Naive thymus-derived CD4-positive, alpha-beta T cell (primary cell): ENCODE measurements around the gene EIPR1. TPM values are rescaled to one million over a fixed set of nuclear protein-coding genes. Genes with fewer than 3 reads are reported as not detected.
"Not testable (repeated sequence)": the region's sequence is repeated elsewhere in the genome, so short reads cannot be mapped to it uniquely, and the experiment has no call there.

Experiments used
- ATAC-seq: fragments of 150-1000 bp; cut with Tn5 transposase; 2 replicates; pipeline ENCODE4 v1.10.0; 2021; ENCODE audit warnings: mild to moderate bottlenecking, moderate library complexity
- CTCF ChIA-PET: fragments of 350-600 bp; sonication (Branson Sonifier 250); formaldehyde crosslinking; loops from one replicate; lab custom pipeline; 2021; ENCODE audit warnings: antibody characterized with exemption; lab: Charles Lee
- POLR2A ChIA-PET: fragments of 350-600 bp; sonication (Branson Sonifier 250); formaldehyde crosslinking; loops from one replicate; lab custom pipeline; 2021; ENCODE audit warnings: antibody characterized with exemption, inconsistent platforms; lab: Charles Lee
- DNase-seq, 9 donors: peaks; one replicate each; pipeline versions ENCODE4 v3.0.0 to v3.0.0-alpha.2; 2020 to 2022; ENCODE audit warnings: mixed read lengths in 1 of 9
- H3K27ac ChIP-seq: one replicate; pipeline ENCODE4 v1.7.0; 2013; ENCODE audit warnings: mild to moderate bottlenecking, low read depth, low read length, moderate library complexity
- H3K27me3 ChIP-seq, 2 donors: one replicate each; pipeline ENCODE4 v1.7.0; 2013; ENCODE audit warnings: low read length in 2 of 2, mild to moderate bottlenecking in 2 of 2, moderate library complexity in 2 of 2; ENCODE audit not compliant: control insufficient read depth in 2 of 2, insufficient read depth in 2 of 2
- H3K36me3 ChIP-seq, 3 experiments: 1 replicate in 2 of 3; 2 replicates in 1 of 3; pipeline ENCODE4 v1.7.0; 2013; ENCODE audit warnings: low read length in 3 of 3, mild to moderate bottlenecking in 3 of 3, moderate library complexity in 1 of 3; ENCODE audit not compliant: insufficient read depth in 3 of 3, control insufficient read depth in 2 of 3
- H3K4me1 ChIP-seq, 2 donors: one replicate each; pipeline ENCODE4 v1.7.0; 2013; ENCODE audit warnings: low read length in 2 of 2, mild to moderate bottlenecking in 2 of 2, moderate library complexity in 1 of 2; ENCODE audit not compliant: control insufficient read depth in 2 of 2, insufficient read depth in 2 of 2
- H3K4me3 ChIP-seq: 2 replicates; pipeline ENCODE4 v1.7.0; 2013; ENCODE audit warnings: mild to moderate bottlenecking, low read length
- H3K9me3 ChIP-seq, 3 experiments: 1 replicate in 2 of 3; 2 replicates in 1 of 3; pipeline ENCODE4 v1.7.0; 2013; ENCODE audit warnings: low read length in 3 of 3; ENCODE audit not compliant: control insufficient read depth in 2 of 3
- H3K27ac Mint-ChIP-seq, 9 donors: one replicate each; pipeline ENCODE4 v1.8.0; 2020 to 2022; ENCODE audit warnings: mixed read lengths in 9 of 9, mild to moderate bottlenecking in 8 of 9, moderate library complexity in 5 of 9, inconsistent platforms in 2 of 9
- H3K27me3 Mint-ChIP-seq, 5 donors: one replicate each; pipeline ENCODE4 v1.8.0; 2021 to 2022; ENCODE audit warnings: mixed read lengths in 5 of 5, mild to moderate bottlenecking in 1 of 5
- H3K36me3 Mint-ChIP-seq, 5 donors: one replicate each; pipeline ENCODE4 v1.8.0; 2020 to 2022; ENCODE audit warnings: mixed read lengths in 5 of 5, mild to moderate bottlenecking in 3 of 5, inconsistent platforms in 1 of 5
- H3K4me1 Mint-ChIP-seq, 7 donors: one replicate each; pipeline ENCODE4 v1.8.0; 2020 to 2022; ENCODE audit warnings: mixed read lengths in 7 of 7, mild to moderate bottlenecking in 3 of 7, inconsistent platforms in 1 of 7
- H3K4me3 Mint-ChIP-seq, 10 donors: one replicate each; pipeline ENCODE4 v1.8.0; 2020 to 2022; ENCODE audit warnings: mild to moderate bottlenecking in 10 of 10, mixed read lengths in 10 of 10, moderate library complexity in 6 of 10, inconsistent platforms in 2 of 10
- H3K9me3 Mint-ChIP-seq, 11 donors: one replicate each; pipeline ENCODE4 v1.8.0; 2020 to 2022; ENCODE audit warnings: mixed read lengths in 11 of 11, mild to moderate bottlenecking in 4 of 11, inconsistent platforms in 1 of 11, moderate library complexity in 1 of 11
- intact Hi-C, 2 donors: fragments of 100-400 bp; cut with micrococcal nuclease; formaldehyde crosslinking; loops; one replicate each; pipeline ENCODE4 v1.15.1; 2023
- polyA plus RNA-seq, 2 donors: library from polyadenylated mRNA; unstranded; fragments of 300-500 nt; fragmentation: Illumina TruSeq; gene quantifications; one replicate each; pipeline ENCODE4 v1.2.3, GENCODE V29; 2021
- total RNA-seq, 6 experiments: library from RNA in 5 of 6; stranded (reverse) in 5 of 6; gene quantifications; 1 replicate in 5 of 6; 2 replicates in 1 of 6; pipeline ENCODE4 v1.2.3 and lab custom pipeline; 2021 to 2026

Gene EIPR1
- total and polyA plus RNA-seq, 7 experiments from 2014 or later: 24.4 to 46.2 (median 27.3) TPM

DNA sequence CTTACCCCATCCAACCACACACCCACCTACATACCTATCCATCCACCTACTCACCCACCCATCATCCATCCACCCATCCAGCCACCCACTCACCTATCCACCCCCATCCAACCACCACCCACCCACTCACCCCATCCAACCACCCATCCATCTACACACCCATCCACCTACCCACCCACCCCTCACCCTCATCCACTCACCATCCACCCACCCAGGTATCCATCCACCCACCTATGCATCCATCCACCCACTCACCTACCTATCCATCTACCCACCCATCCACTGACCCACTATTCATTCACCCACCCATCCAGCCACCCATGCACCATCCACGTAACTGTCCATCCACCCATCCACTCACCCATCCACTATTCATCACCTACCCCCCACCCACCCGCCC lies 194.8 kb downstream of the EIPR1 start:
- intact Hi-C loops: no loop called here
- H3K27ac ChIP-seq: no peak overlapping the region
- no peaks in the 10 kb centered on the region for H3K27me3 ChIP-seq
- Mint-ChIP-seq H3K4me1 (peaks cover 0 to 3% (median 0%) of the 10 kb centered on the region in 7 donors), H3K27ac (no peak overlapping the region), H3K36me3 (peaks cover 0 to 21% (median 0%) of the 10 kb centered on the region in 5 donors), H3K27me3 (no peaks in the 10 kb centered on the region), H3K4me3 (no peak overlapping the region), H3K9me3 (no peaks in the 10 kb centered on the region)
- H3K4me1 ChIP-seq: no peaks in the 10 kb centered on the region
- no peak overlapping the region for H3K4me3 ChIP-seq
- H3K9me3 ChIP-seq: no peaks in the 10 kb centered on the region
- peaks cover 0 to 17% (median 0%) of the 10 kb centered on the region in 3 experiments for H3K36me3 ChIP-seq
- ChIA-PET POLR2A (no interaction called here), CTCF (no interaction called here)
- no peak for DNase-seq
- no peak for ATAC-seq

DNA sequence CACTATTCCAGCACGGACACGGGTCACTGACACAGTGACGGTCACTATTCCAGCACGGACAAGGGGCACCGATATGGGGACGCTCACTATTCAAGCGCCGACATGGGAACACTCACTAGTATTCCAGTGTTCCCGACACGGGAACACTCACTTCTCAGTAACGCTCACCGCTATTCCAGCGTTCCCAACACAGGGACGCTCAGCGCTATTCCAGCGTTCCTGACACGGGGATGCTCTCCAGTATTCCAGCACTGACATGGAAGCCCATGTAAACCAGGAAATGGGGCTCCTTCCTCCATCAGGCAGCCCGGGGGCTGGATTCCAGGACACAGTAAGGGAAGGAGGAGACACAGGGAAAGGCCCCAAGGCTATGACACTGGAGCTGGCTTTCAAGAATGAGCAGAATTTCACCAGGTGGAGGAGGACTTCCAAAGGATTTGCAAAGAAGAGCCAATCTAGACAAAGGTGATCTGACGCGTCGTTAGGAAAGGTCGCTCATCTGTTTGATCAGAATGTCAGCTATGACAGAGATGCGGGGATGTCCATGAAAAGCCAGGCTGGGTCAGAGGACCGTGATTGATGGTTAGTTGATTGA lies 196.1 kb downstream of the EIPR1 start:
- H3K27ac Mint-ChIP-seq: no peak overlapping the region
- no peak overlapping the region for H3K4me3 Mint-ChIP-seq
- no peaks in the 10 kb centered on the region for H3K4me1 ChIP-seq
- no peaks in the 10 kb centered on the region for H3K9me3 Mint-ChIP-seq
- peaks cover 0 to 22% (median 0%) of the 10 kb centered on the region in 3 experiments for H3K36me3 ChIP-seq
- ChIA-PET CTCF (no interaction called here), POLR2A (no interaction called here)
- H3K27ac ChIP-seq: no peak overlapping the region
- no peak for ATAC-seq
- H3K27me3 ChIP-seq: no peaks in the 10 kb centered on the region
- intact Hi-C loops: no loop called here
- DNase-seq: no peak
- H3K36me3 Mint-ChIP-seq: peaks cover 0 to 26% (median 5%) of the 10 kb centered on the region in 5 donors
- no peak overlapping the region for H3K4me3 ChIP-seq
- no peaks in the 10 kb centered on the region for H3K27me3 Mint-ChIP-seq
- no peaks in the 10 kb centered on the region for H3K9me3 ChIP-seq
- peaks cover 0 to 3% (median 0%) of the 10 kb centered on the region in 7 donors for H3K4me1 Mint-ChIP-seq

DNA sequence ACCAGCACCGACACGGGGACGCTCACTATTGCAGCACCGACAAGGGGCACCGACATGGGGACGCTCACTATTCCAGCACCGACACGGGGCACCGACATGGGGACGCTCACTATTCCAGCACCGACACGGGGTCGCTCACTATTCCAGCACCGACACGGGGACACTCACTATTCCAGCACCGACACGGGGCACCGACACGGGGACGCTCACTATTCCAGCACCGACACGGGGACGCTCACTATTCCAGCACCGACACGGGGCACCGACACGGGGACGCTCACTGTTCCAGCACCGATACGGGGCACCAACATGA lies 196.8 kb downstream of the EIPR1 start:
- H3K4me1 Mint-ChIP-seq, H3K4me3 Mint-ChIP-seq, POLR2A ChIA-PET, intact Hi-C loops, CTCF ChIA-PET, H3K4me3 ChIP-seq, DNase-seq, H3K4me1 ChIP-seq, H3K27me3 Mint-ChIP-seq, H3K9me3 ChIP-seq, H3K27ac ChIP-seq, H3K9me3 Mint-ChIP-seq, H3K27me3 ChIP-seq, H3K27ac Mint-ChIP-seq: not testable (repeated sequence)
- ATAC-seq: peak; percentile 42
- peaks cover 0 to 19% (median 0%) of the 10 kb centered on the region in 3 experiments for H3K36me3 ChIP-seq
- H3K36me3 Mint-ChIP-seq: peaks cover 0 to 20% (median 3%) of the 10 kb centered on the region in 5 donors

DNA sequence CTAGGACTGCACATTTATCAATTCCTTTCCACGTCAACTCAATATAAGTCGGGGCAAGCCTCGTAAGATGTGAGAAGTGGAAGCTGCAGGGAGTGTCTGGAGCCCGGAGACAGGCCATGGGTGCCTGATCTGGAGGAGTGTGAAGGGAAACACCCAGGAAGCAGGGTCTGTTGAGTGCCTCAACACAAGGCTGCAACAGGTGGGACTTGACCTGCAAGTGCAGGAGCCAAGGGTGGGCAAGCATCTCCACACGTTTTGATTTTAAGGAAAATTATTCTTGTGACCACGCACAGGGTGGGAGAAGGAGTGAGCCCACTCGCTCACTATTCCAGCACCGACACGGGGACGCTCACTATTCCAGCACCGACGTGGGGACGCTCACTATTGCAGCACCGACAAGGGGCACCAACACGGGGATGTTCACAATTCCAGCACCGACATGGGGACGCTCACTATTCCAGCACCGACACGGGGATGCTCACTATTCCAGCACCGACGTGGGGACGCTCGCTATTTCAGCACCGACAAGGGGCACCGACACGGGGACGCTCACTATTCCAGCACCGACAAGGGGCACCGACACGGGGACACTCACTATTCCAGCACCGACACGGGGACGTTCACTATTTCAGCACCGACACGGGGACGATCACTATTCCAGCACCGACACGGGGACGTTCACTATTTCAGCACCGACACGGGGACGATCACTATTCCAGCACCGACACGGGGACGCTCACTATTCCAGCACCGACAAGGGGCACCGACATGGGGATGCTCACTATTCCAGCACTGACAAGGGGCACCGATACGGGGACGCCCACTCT lies 197.3 kb downstream of the EIPR1 start:
- ATAC-seq (peak; percentile 42), DNase-seq (no peak)
- Mint-ChIP-seq H3K27me3 (no peaks in the 10 kb centered on the region), H3K4me3 (no peak overlapping the region), H3K9me3 (no peaks in the 10 kb centered on the region), H3K4me1 (peaks cover 0 to 3% (median 0%) of the 10 kb centered on the region in 7 donors), H3K27ac (no peak overlapping the region), H3K36me3 (peaks cover 0 to 17% (median 2%) of the 10 kb centered on the region in 5 donors)
- intact Hi-C loops: no loop called here
- CTCF ChIA-PET: no interaction called here
- peaks cover 0 to 19% (median 0%) of the 10 kb centered on the region in 3 experiments for H3K36me3 ChIP-seq
- H3K4me3 ChIP-seq: no peak overlapping the region
- no peak overlapping the region for H3K27ac ChIP-seq
- no peaks in the 10 kb centered on the region for H3K27me3 ChIP-seq
- H3K4me1 ChIP-seq: no peaks in the 10 kb centered on the region
- POLR2A ChIA-PET: no interaction called here
- H3K9me3 ChIP-seq: no peaks in the 10 kb centered on the region

DNA sequence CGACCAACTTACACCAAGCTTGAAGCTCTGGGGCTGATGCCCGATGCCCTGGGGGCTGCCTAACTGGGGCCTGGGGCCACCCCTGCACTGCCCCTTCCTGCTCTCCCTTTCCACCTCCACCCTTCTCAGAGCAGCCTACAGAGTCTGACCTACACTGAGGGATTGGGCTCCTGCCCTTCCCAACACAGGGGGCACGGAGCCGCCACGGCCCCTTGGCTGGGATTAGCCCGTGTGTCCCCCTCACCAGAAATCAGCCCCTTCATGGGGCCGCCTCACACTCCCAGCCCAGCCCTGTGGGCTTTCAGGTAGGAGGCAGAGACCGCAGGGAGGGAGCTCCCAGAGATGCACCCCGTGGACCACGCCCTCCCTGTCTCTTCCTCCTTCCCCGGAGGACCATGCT lies 198.0 kb downstream of the EIPR1 start:
- Histone ChIP-seq H3K4me1 (no peaks in the 10 kb centered on the region), H3K9me3 (no peaks in the 10 kb centered on the region), H3K27me3 (no peaks in the 10 kb centered on the region), H3K4me3 (no peak overlapping the region), H3K36me3 (peaks cover 0 to 16% (median 0%) of the 10 kb centered on the region in 3 experiments), H3K27ac (no peak overlapping the region)
- peaks cover 0 to 19% (median 0%) of the 10 kb centered on the region in 5 donors for H3K36me3 Mint-ChIP-seq
- no peaks in the 10 kb centered on the region for H3K9me3 Mint-ChIP-seq
- peaks cover 0 to 3% (median 0%) of the 10 kb centered on the region in 7 donors for H3K4me1 Mint-ChIP-seq
- no peak for DNase-seq
- ATAC-seq: no peak
- ChIA-PET CTCF (no interaction called here), POLR2A (no interaction called here)
- no peak overlapping the region for H3K27ac Mint-ChIP-seq
- intact Hi-C loops: loop anchor here (1.0 kb wide), 1 partner anchor 124 kb away; no protein-coding TSS in a partner anchor
- H3K27me3 Mint-ChIP-seq: no peaks in the 10 kb centered on the region
- H3K4me3 Mint-ChIP-seq: no peak overlapping the region

DNA sequence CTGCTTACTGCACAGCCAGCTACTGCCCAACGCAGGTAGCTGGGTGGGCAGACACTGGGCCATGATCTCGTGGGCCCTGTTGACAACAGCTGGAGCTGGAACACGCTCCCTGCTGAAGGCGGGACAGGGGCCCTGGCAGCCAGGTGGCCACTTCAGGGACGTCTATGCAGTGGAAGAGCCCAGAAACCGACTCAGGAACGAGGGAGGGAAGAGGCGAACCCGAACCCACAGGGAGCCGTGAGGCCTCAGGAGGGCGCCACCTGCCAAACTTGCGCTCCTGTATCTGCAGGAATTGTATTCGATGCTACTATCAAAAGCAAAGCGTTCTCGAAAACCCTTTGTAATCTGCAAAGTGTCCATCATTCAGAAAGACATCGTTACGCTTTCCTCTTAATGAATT lies 198.4 kb downstream of the EIPR1 start:
- ChIA-PET CTCF (no interaction called here), POLR2A (no interaction called here)
- DNase-seq (peak in 1 of 9 donors; percentile 4), ATAC-seq (no peak)
- Histone ChIP-seq H3K27ac (no peak overlapping the region), H3K9me3 (no peaks in the 10 kb centered on the region), H3K36me3 (peaks cover 0 to 14% (median 0%) of the 10 kb centered on the region in 3 experiments), H3K4me1 (no peaks in the 10 kb centered on the region), H3K4me3 (no peak overlapping the region), H3K27me3 (no peaks in the 10 kb centered on the region)
- Mint-ChIP-seq H3K4me1 (peaks cover 0 to 3% (median 0%) of the 10 kb centered on the region in 7 donors), H3K4me3 (no peak overlapping the region), H3K9me3 (no peaks in the 10 kb centered on the region), H3K27ac (no peak overlapping the region), H3K36me3 (peaks cover 0 to 19% (median 0%) of the 10 kb centered on the region in 5 donors), H3K27me3 (no peaks in the 10 kb centered on the region)
- intact Hi-C loops: loop anchor here (1.0 kb wide), 1 partner anchor 124 kb away; no protein-coding TSS in a partner anchor
